T-helper 9 cell (primary cell): ENCODE data around the gene SLC2A4RG.
A peak's percentile ranks its signal among the peaks of the same experiment; 100 is the strongest.
"Not testable (repeated sequence)": the region's sequence is repeated elsewhere in the genome, so short reads cannot be mapped to it uniquely, and the experiment has no call there.

Experiments
- DNase-seq: peaks from one replicate; pipeline ENCODE4 v3.0.0-alpha.2; 2020

SLC2A4RG gene

DNA sequence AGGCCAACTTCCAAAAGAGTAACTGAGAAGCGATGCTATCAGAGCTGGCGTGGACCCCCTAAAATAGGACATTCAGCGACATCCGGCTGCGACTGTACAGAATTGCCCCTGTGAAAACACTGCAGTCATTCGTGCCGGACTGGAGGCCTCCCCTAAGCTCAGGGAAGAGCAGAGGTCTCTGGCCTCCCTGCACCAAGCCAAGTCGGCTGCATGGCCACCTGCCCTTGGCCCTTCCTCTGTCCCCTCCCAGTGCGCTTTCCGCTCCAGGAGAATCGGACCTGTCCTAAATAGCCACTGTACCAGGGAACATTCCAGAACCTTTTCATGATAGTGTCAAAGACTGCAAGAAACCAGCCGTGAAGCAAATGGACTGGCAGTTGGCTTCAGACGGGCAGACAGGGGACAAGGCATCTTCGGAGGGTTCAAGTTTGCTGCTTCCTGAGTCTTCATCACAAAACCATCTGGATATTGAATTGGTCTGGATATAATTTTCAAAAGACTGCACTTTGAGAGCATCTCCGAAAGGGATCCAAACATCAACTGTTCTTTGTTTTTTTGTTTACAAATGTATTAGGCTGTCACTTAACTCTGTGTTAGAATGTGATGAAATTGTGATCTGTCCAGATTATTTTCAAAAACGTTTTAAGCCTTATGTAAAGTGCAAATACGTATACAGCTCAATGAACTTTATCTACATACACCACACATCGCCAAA lies 16.5 kb downstream of the SLC2A4RG start:
- no peak for DNase-seq

DNA sequence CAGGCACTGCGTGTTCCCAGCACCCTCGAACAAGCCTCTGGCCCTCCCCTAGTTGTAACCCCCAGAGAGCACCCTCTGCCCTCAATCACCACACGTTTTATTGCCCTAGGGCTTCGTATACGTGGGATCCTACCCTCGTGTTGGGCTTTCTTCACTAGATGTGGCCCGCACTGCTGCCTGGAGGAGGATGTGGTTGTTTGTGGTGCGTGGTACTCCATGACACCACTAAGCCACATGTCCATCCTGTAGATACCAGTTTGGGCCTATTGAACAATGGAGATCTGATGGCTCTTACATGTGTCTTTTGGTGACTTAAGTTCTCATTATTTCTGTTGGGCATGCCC lies 17.0 kb downstream of the SLC2A4RG start:
- no peak for DNase-seq

DNA sequence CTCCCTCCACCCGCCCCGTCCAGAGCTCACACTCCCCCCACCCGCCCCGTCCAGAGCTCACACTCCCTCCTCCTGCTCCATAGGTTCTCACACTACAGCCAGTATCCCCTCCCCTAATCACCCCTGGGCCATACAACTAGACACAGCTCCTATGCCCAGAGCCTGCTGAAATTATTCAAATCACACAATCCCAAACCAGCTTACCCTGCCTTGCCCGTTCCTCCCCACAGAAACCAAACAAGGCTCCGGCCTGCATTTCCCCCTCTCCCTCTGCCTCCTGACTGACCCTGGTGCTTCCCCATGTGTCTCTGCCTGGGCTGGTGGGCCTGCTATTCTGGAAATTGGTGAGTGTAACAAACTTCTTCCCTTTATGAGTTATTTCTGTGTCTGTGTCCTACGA lies 18.6 kb downstream of the SLC2A4RG start:
- no peak for DNase-seq

DNA sequence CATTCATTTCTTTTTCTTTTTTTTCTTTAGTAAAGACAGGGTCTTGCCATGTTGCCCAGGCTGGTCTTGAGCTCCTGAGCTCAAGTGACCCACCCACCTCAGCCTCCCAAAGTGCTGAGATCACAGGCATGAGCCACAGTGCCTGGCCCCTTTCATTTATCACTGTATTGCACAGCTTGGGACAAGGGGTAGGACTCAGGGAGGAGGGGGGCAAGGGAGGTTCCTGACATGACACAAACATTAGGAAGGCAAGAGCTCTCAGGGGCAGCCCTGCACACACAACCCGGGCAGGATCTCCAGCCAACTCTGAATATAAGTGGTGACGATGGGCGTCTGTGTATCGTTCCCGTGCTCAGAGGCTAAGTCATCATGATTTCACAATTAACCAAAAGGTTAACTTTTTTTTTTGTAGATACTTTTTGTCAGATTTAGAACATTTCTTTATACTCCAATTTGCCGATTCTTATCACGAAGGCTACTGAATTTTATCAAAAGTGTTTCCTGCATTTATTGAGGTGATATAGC lies 19.9 kb downstream of the SLC2A4RG start:
- no peak for DNase-seq

DNA sequence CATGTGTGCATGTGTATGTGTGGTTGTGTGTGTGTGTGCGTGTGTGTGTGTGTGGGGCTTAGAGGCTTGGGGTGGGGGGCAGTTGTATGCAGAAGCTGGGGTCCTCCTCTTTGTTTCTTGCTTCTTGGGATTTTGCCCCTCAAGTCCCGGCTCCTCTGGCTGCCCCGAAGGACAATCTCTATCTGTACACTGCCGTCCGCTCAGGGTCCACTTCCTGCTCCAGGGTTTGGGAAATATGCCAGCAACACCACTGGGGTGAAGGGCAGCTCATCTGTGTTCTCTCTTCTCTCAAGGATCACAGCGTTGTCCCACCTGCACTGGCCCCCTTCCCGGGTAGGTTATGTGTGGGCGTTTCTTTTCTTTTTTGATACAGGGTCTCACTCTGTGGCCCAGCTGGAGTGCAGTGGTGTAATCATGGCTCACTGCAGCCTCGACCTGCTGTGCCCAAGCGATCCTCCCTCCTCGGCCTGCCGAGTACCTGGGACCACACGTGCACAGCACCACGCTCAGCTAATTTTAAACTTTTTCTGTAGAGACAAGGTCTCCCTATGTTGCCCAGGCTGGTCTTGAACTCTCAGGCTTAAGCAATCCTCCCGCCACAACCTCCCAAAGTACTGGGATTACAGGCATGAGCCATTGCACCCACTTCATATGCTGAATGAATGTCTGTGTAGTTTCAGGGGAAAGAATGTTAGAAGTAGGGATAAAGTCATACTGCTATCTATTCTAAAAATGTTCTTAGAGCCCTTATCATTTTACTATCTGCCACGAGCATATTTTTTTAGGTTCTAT lies 25.7 kb downstream of the SLC2A4RG start:
- DNase-seq: no peak

DNA sequence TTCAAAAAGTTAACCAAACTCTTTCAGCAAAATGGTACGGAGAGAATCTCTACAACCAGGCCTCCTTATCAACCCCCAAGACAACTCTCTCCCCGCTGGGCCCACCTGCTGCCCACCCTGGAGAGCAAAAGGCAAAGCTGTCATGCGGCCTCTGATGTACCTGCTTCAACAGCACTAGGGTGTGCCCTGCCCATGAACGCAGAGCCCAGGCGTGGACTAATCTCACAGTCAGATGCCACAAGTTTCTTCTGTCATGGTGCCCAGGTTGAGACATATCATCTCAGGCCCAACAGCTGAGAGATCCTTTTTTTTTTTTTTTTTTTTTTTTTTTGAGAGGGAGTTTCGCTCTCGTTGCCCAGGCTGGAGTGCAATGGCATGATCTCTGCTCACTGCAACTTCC lies 26.3 kb downstream of the SLC2A4RG start:
- DNase-seq: no peak

DNA sequence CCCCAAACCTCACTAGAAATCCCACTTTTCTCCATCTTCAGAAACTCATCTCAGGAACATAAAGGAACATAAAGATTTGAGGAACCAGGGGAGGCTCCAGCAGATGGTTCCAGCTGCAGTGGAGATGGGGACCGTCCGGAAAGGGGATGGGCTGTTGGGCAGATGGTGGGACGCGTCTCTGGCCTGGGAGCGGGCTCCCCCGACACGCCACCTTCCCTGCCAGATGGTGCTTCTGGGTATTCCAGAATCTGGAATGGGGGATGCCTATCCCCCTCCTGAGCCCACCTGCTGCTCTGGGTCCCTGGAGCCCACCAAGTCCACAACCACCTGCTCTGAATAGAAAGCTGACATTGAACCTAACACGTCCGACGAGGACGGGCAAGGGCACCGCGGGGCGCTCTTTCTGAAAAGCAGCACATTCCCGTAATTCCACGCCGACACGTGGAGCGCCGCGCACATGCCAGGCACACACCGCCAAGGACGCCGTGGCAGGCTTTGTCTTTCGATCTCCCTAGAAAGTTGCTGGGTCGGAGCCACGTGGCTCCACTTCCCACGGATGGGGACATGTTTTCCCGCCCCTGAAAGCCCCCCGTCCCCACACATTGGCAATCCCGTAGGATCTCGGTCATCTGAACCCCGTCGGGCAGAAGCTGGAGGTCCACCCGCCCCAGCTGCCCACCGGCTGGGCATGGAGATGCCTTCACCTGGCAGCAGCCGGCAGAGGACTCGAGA lies 27.3 kb downstream of the SLC2A4RG start:
- DNase-seq: no peak

DNA sequence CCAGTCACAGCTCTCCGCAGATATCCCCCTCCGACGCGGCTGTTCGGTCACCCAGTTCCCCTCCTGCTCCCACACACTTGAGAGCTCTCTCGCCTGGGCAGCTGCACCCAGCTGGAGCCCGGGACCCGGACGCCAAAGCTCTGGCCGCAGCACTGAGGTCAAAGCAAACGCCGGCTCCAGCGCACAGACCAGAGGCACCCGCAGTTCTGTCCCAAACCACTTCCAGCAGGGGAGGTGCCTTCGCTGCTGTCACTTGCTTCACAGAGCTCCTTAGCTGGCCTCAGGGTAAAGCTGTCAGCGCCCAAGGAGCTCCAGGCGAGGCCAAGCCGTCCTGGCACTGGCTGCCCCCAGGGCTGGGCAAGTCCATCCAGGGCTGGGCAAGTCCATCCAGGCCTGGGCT lies 27.9 kb downstream of the SLC2A4RG start:
- DNase-seq: no peak

DNA sequence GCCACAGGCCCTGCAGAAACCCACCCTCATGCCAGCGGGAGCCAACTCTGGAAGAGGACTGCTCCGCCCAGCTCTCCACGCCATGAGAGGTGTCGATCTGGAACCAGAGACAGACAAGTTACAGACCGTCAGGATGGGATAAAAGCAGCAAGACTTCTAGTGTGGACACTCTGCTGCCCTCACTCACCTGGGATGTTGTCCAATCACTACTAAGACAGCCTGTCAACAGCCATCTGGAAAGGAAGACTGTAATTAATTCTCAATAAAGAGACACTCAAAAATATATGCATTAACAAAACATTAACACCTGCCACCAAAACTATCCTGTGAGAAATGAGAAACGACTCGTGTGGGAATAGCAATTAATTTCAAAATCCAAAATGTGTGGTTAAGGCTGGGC lies 28.3 kb downstream of the SLC2A4RG start:
- no peak for DNase-seq

DNA sequence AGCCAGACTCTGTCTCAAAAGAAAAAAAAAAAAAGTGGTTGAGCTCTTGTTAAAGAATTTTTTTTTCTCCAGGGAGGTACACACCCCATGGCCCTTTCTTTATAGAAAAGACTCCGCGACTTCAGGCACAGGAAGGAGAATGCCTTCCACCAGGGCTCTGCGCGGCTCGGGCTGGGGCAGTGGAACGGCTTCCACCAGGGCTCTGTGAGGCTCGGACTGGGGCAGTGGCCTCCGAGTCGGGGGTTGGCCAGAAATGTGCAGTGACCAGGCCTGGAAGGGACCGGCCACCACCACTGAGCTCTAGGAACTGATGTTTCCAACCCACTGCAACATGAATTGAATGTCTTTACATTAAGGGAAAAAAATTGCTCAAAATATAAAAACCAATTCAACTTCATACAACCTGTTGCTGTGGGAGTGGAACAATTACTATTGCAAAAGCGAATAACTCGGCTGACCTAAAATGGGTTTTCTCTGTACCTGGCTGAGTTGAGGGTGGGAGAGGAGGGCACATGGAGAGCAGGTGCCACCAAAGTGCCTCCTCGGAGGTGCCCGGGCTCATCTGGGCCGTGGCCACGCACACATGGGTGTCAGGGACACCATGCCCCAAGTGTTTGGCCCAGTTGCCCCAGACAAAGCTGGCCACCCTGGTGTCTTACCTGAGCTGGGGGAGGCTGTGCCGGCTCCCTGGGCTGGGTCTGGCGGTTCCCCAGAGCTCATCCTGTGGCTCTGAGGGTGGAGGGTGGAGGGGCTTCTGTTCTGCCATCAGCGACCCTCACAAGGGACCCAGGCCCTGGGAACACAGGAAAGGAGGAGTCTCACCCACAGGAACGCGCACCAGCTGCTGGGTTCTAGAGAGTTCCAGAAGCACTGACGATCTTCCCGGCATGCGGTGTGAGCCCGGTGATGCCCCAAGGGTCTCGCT lies 29.3 kb downstream of the SLC2A4RG start:
- no peak for DNase-seq

DNA sequence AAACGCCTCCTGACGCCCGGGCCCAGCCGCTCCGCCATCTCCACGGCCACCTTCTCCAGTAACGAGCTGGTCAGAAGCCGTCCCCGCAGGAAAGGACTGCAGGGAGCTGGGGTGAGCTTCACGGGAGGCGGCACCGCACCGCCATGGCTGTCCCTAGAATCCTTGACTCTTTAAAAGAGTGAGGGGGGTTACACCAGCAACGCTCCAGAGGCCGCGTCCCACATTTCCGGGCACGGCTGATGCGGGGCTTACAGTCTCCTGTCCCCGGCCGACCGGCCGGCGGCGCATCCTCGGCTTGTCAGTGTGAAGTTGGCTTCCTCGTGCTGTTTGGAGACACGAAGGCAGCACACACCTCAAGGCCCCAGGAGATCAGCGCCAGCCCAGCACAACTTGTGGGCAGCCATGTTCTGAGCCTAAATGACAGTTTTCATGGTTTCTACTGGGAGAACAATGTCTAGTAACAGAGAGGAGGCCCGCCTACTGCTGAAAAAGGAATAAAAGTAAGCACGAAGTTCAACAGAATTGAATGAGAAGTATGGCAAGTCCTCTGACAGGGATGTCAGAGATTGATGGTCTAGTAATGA lies 30.4 kb downstream of the SLC2A4RG start:
- DNase-seq: no peak

DNA sequence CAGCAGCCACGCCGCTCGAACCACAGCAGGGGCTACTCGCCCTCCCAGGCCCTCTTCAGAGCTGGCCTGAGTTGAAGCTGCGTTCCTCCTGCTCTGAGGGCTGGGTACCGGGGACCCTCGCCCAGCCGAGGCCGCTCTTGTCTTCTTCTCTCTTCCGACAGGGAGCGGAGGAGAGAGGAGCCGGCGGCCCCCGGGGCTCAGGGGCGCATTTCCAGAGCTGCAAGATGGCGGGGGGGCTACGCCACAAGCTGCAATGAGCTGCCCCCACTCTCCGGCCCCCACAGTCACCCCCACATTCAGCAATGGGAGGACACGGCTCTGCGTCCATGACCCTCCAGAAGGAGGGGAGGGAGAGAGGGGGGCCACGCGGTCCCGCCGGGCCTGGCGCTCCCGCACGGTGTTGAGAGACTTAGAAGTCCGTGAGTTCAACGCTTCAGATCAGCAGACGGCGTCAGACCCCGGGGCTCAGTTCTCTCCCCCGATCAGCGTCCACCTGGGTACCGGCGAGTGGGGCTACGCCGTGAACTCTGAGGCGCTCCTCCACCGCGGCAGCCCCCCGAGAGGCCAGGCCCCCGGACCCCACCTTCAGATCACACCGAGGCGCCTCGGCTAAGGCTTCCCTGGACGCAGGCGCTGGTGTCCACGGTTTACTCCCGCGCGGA lies 31.6 kb downstream of the SLC2A4RG start:
- DNase-seq: no peak

DNA sequence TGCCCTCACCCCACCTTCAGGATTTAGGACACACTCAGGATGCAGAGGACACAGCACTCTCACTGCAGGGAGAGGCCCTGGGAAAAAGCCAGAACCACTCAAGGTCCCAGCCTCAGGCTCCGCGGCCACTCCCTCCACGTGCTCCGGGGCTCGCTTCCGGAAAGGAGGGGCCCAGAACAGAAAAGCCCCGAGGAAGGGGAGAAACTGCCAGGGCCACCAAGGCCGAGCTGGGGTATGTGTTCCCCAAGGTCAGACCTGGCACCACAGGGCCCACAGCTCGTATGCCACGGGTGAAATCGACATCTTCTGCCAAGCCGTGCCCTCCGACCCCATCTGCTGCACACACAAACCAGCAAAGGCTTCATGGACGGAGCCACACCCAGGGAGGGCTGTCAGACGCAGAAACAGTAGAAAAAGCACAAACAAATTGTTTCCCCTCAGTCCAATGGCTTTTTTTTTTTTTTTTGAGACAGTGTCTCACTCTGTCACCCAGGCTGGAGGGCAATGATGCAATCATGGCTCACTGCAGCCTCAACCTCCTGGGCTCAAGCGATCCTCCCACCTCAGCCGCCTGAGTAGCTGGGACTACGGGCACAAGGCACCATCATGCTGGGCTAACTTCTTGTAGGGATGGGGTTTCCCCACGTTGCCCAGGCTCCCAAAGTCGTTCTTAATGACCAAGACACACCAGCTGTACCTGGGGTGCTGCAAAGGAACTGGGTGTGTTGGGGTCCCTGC lies 33.4 kb downstream of the SLC2A4RG start:
- no peak for DNase-seq

DNA sequence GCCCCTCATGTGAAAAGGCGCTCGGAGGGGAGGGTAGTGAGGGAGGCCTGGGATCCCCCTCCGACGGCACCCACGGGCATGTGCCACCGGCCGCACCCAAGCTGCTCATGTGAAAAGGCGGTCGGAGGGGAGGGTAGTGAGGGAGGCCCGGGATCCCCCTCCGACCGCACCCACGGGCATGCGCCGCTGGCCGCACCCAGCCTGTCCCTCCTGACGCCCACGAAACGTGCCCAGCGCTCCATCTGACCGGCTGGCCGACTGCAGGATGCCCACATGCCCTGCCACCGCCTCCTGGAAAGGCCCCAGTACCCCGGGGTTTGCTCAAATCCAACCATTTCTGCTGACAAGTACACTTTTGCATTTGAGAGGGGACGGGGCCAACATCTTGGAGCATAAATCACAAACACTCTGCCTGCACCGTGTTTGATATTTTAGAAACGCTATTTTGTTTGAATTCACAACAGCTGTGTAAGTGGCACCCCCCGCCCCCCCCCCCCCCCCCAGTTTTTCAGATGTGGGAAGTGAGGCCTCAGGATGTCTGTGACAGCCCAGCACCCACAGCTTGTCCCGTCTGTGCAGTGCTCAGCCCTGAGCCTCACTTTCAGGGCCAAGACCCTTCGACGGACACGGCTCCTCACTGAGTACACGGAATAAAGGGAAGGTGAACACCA lies 34.1 kb downstream of the SLC2A4RG start:
- DNase-seq: no peak

DNA sequence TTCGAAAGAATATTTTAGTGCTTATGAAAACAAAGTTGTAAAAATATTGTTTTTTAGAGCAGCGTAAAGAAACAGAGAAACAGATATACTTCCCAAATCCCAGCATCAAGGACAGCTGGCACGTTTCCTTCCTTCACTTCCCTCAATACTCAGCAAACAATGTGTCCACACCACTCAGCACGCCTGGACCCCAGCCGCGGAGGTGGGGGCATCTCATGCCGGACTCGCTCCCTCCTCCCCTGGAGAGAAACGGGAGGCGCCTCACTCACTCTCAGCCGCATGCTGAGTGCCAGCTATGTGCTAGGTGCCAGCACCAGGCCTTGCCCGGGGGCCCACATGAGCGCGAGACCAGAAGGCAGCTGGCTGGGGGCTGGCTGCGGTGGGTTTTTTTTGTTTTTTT lies 34.7 kb downstream of the SLC2A4RG start:
- no peak for DNase-seq

DNA sequence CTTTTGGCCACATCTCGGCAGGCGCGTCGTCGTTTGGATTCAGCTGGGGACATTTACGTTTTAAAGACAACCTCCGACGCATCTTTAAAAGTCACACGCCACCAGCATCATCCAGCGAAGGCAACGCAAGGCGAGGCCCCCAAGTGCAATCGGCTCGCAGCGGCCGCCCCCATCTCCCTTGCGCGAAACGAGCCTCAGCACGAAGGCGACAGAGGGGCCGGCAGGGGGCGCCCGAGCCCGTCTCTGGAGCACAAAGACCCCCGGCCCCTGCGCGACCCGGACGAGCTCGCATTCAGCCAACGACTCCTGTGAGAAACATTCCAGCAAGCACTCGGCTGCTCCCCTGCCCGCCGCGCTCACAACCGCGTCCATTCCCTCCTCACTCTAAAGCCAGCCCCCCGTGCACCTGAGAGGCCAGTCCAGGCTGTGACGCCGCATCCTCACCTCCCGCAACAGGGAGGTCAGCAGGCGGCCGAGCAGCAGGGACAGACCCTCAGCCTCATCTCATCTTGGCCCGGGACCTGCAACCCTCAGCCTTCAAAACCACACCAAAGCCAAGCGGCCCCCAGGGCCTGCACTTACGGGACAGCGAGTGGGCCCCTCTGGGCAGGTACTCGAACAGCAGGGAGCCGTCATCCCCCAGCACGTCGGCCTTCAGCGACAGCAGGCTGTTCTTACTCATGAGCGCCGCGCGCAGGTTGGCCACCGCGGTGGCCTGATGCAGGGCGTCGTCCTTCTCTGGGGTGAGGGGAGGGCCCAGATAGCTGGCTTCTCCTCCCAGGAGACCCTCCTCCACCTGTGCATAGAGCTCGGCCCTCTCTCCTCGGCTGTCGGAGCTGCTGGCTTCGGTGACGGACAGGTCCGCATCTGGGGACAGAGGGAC lies 35.8 kb downstream of the SLC2A4RG start:
- DNase-seq: peak; percentile 21

DNA sequence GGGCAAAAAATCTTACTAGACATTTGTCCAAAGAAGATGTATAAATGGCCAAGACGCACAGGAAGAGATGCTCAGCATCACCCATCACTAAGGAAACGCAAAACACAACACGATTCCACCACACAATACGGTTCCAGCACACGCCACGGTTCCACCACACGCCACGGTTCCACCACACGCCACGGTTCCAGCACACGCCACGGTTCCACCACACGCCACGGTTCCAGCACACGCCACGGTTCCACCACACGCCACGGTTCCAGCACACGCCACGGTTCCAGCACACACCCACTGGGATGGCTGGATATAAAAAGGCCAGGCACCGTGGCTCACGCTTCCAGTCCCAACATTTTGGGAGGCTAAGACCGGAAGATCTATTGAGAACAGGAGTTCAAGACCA lies 37.3 kb downstream of the SLC2A4RG start:
- not testable (repeated sequence) for DNase-seq

DNA sequence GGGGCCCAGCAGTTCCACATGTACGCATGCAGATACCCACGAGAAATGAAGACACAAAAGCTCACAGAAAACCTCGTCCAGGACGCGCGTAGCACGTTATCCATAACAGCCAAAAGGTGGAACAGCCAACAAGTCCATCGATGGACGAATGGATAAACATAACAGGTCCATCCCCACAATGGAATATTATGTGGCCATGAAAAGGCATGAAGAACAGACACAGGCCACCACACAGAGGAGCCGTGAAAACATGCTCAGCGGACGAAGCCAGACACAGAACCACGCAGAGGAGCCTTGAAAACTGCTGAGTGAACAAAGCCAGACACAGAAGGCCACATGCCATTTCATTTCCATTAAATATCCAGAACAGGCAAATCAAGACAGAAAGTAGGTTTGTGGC lies 38.0 kb downstream of the SLC2A4RG start:
- DNase-seq: no peak
